Raji (cell line): ENCODE results near the gene ACOT9.

Experiments used
- POLR2A ChIP-seq: IDR thresholded peaks from 2 replicates; pipeline ENCODE4 v1.6.1; 2011; ENCODE audit warnings: low read depth, low read length, control low read depth; ENCODE audit not compliant: insufficient read depth

ACOT9 gene

GRCh38 chrX:23666282-23666681 is 76.8 kb downstream of the ACOT9 start:
- no peak for TF ChIP-seq POLR2A

DNA sequence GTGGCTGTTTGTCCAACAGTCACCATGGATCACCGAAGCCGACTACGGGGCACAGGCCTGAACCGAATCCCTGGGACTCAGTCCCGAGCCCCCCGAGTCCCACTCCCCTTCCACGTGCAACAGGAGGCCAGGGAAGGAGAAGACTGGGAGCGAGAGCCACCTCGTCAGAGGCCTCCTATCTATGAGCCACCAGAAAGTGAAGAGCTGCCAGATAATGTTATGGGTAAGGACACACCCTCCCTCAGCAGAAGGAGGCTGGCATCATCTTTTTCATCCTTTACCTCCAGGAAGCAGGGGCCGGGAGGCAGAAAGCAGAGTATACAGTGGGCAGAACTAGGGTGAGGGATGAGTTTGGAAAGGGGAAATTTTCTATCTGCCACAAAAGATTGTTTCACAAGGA is 78.6 kb downstream of the ACOT9 start:
- TF ChIP-seq POLR2A = no peak

GRCh38 chrX:23662853-23663252 is 80.2 kb downstream of the ACOT9 start:
- TF ChIP-seq POLR2A = no peak

DNA sequence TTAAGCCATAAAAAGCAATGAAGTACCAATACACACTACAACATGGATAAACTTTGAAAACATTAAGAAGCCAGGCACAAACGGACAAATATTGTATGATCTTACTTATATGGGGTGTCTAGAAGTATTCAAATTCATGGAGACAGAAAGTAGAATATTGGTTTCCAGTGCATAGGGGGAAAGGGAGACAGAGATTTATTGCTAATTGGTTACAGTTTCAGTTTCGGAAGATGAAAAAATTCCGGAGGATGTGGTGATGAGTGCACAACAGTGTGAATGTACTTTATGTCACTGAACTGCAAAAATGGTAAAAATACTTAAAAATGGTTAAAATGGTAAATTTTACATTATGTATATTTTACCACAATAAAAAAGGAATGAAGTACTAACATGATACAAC is 80.9 kb downstream of the ACOT9 start:
- TF ChIP-seq POLR2A = no peak

DNA sequence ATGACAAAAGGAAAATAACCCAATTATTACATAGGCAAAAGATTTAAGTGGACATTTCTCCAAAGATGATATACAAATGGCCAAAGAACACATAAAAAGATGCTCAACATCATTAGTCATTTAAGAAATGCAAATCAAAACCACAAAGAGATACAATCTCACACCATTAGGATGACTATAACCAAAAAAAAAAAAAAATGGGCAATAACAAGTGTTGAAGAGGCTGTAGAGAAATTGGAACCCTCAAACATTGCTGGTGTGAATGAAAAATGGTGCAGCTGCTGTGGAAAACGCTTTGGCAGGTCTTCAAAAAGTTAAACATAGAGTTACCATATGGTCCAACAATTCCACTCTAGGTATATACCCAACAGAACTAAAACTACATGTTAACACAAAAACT is 81.4 kb downstream of the ACOT9 start:
- no peak for TF ChIP-seq POLR2A

GRCh38 chrX:23660766-23661132 is 82.3 kb downstream of the ACOT9 start:
- no peak for TF ChIP-seq POLR2A

- TF ChIP-seq POLR2A = no peak
Measured at GRCh38 chrX:23659339-23659738, 83.7 kb downstream of the ACOT9 start.

GRCh38 chrX:23656684-23657083 is 86.4 kb downstream of the ACOT9 start:
- no peak for TF ChIP-seq POLR2A

- no peak for TF ChIP-seq POLR2A
Measured at GRCh38 chrX:23656091-23656490, 87.0 kb downstream of the ACOT9 start.
